HepG2 (cell line): Measurements from ENCODE around the gene ANKRD65. TPM values are rescaled to one million over a fixed set of nuclear protein-coding genes. Genes with fewer than 3 reads are reported as not detected.

Experiments
- ATAC-seq: fragments of 200-7000 bp; cut with Tn5 transposase; 3 replicates; pipeline ENCODE4 v1.9.1; 2020; ENCODE audit warnings: mild to moderate bottlenecking, moderate library complexity
- BruUV-seq: library from RNA; stranded (reverse); fragments of 400-500 nt; replicated peaks from 2 replicates; lab custom pipeline; 2021; lab: Mats Ljungman, UMichigan
- CTCF ChIA-PET: fragments of 300-600 bp; formaldehyde crosslinking; extraction: SDS; loops from one replicate; lab custom pipeline; 2021; ENCODE audit warnings: low total read pairs, inconsistent platforms, low intra/inter-chr PET ratio; lab: Yijun Ruan, JAX
- POLR2A ChIA-PET: fragments of 350-600 bp; sonication (Branson Sonifier 250); formaldehyde crosslinking; loops from one replicate; lab custom pipeline; 2020; ENCODE audit warnings: antibody characterized with exemption, inconsistent platforms; lab: Yijun Ruan, JAX
- DNase-seq: peaks from one replicate; pipeline ENCODE4 v3.0.0-alpha.2; 2015; ENCODE audit warnings: low spot score
- FAIRE-seq: peaks from 3 replicates; lab custom pipeline; 2011; peaks lifted over from hg19 to GRCh38; lab: Jason Lieb, UNC
- H2AFZ ChIP-seq: one replicate; pipeline ENCODE4 v1.6.1; 2011; ENCODE audit warnings: low read length, inconsistent platforms
- H3K27ac ChIP-seq: fragments of 300-600 bp; 3 replicates; pipeline ENCODE4 v1.8.0; 2011; ENCODE audit warnings: mixed run types, mild to moderate bottlenecking, mixed read lengths, low read length, inconsistent platforms; ENCODE audit not compliant: insufficient read depth; ENCODE audit errors: extremely low read length
- H3K27me3 ChIP-seq, 2 experiments: fragments of 200-600 bp in 1 of 2; 2 replicates in 1 of 2; 3 replicates in 1 of 2; pipeline versions ENCODE4 v1.6.0 to v1.8.0; 2011; ENCODE audit warnings: low read length in 2 of 2, mild to moderate bottlenecking in 2 of 2, moderate library complexity in 2 of 2, inconsistent platforms in 1 of 2; ENCODE audit not compliant: insufficient read depth in 2 of 2, control insufficient read depth in 1 of 2
- H3K36me3 ChIP-seq, 2 experiments: fragments of 200-600 bp in 1 of 2; replicated peaks in 1 of 2; 2 replicates in 1 of 2; 3 replicates in 1 of 2; pipeline versions ENCODE4 v1.5.1 to v1.8.0; 2011; ENCODE audit warnings: low read length in 2 of 2, inconsistent platforms in 1 of 2; ENCODE audit not compliant: insufficient read depth in 2 of 2, control insufficient read depth in 1 of 2
- H3K4me1 ChIP-seq: 2 replicates; pipeline ENCODE4 v1.5.1; 2012; ENCODE audit warnings: low read length, inconsistent platforms; ENCODE audit not compliant: insufficient read depth
- H3K4me2 ChIP-seq: 2 replicates; pipeline ENCODE4 v1.6.0; 2011; ENCODE audit warnings: low read depth, low read length, inconsistent platforms
- H3K4me3 ChIP-seq, 3 experiments: fragments of 200-600 bp in 1 of 3; sonication (generic), shearing (Covaris generic) in 1 of 3; replicated peaks in 1 of 3; 2 replicates each; pipeline ENCODE4 v1.5.1; 2011 to 2016; ENCODE audit warnings: low read length in 3 of 3, inconsistent platforms in 2 of 3, low read depth in 2 of 3, mild to moderate bottlenecking in 2 of 3, control low read depth in 1 of 3, mixed read lengths in 1 of 3; ENCODE audit not compliant: insufficient read depth in 1 of 3
- H3K79me2 ChIP-seq: one replicate; pipeline ENCODE4 v1.6.1; 2011; ENCODE audit warnings: low read length, inconsistent platforms; ENCODE audit not compliant: insufficient read depth
- H3K9ac ChIP-seq: 2 replicates; pipeline ENCODE4 v1.6.0; 2011; ENCODE audit warnings: mild to moderate bottlenecking, low read depth, low read length, inconsistent platforms; ENCODE audit not compliant: insufficient read depth
- H3K9me3 ChIP-seq: 2 replicates; pipeline ENCODE4 v1.5.1; 2012; ENCODE audit warnings: mild to moderate bottlenecking, low read length
- H4K20me1 ChIP-seq: 2 replicates; pipeline ENCODE4 v1.6.0; 2011; ENCODE audit warnings: inconsistent platforms, mild to moderate bottlenecking, low read length, moderate library complexity; ENCODE audit not compliant: insufficient read depth
- EP300 ChIP-seq, 3 experiments: sonication (generic) in 1 of 3; formaldehyde crosslinking in 1 of 3; IDR thresholded peaks; 2 replicates each; pipeline versions ENCODE4 v1.5.1 to v1.6.1; 2011 to 2020; ENCODE audit warnings: low read depth in 2 of 3, low read length in 2 of 3, borderline replicate concordance in 1 of 3, improper control_type of control experiment in 1 of 3, mild to moderate bottlenecking in 1 of 3, missing genetic modification reagents in 1 of 3, moderate library complexity in 1 of 3
- KLF13 ChIP-seq: sonication (generic); formaldehyde crosslinking; IDR thresholded peaks from 2 replicates; pipeline ENCODE4 v1.4.0; 2020; ENCODE audit warnings: mild to moderate bottlenecking, missing genetic modification reagents
- SCMH1 ChIP-seq: sonication (generic); formaldehyde crosslinking; IDR thresholded peaks from 2 replicates; pipeline ENCODE4 v1.9.0; 2021; ENCODE audit warnings: missing genetic modification reagents, mild to moderate bottlenecking, borderline replicate concordance
- ZBTB42 ChIP-seq: sonication (generic); formaldehyde crosslinking; IDR thresholded peaks from 2 replicates; pipeline ENCODE4 v1.5.0; 2020; ENCODE audit warnings: mild to moderate bottlenecking, missing genetic modification reagents
- ZNF142 ChIP-seq: sonication (generic); formaldehyde crosslinking; IDR thresholded peaks from 2 replicates; pipeline ENCODE4 v1.4.0; 2020; ENCODE audit warnings: missing genetic modification reagents
- ZNF20 ChIP-seq: sonication (generic); formaldehyde crosslinking; IDR thresholded peaks from 2 replicates; pipeline ENCODE4 v1.4.0; 2020; ENCODE audit warnings: mild to moderate bottlenecking, moderate library complexity, missing genetic modification reagents
- ZSCAN9 ChIP-seq: IDR thresholded peaks from 2 replicates; pipeline ENCODE4 v1.6.1; 2016; ENCODE audit warnings: borderline replicate concordance
- WGBS: methylation state at CpG from one replicate; pipeline ENCODE4 v1.1.6; 2017; ENCODE audit warnings: low lambda C conversion rate; 5-methylcytosine and 5-hydroxymethylcytosine counted together
- in situ Hi-C: cut with HindIII; loops from 2 replicates; pipeline ENCODE4 v1.10.0; 2017; ENCODE audit warnings: low pct_unique_long_range_greater_than_20kb; ENCODE audit not compliant: extremely low pct_ligation_motif_present
- intact Hi-C: fragments of 100-400 bp; cut with micrococcal nuclease; formaldehyde crosslinking; loops from one replicate; pipeline ENCODE4 v1.10.0; 2022; ENCODE audit not compliant: unreplicated experiment
- polyA plus RNA-seq, 8 experiments: library from polyadenylated mRNA; depleted of rRNA in 3 of 8; stranded (reverse) in 7 of 8; unstranded in 1 of 8; fragments of >200 nt; fragmentation: Illumina TruSeq in 4 of 8; extraction: Trizol in 4 of 8; gene quantifications; 2 replicates each; pipeline versions ENCODE4 v1.2.1 to v1.2.3, GENCODE V29; 2011 to 2016; ENCODE audit warnings: low read depth in 4 of 8, missing spikeins in 1 of 8, mixed read lengths in 1 of 8; ENCODE audit not compliant: insufficient read depth in 1 of 8
- total RNA-seq, 5 experiments: library from RNA; depleted of rRNA; stranded (reverse); fragments of >200 nt; fragmentation: Illumina TruSeq; extraction: Trizol; gene quantifications; 2 replicates each; pipeline ENCODE4 v1.2.3, GENCODE V29; 2016; ENCODE audit warnings: low read depth in 1 of 5

The ANKRD65 gene
- total and polyA plus RNA-seq, 2 of the 13 experiments (the other 11 are each of a cell fraction or from before 2014, with no cell fraction given), result 12.1 to 30.1 TPM

GRCh38 chr1:1390675-1391074, 30.4 kb downstream of the ANKRD65 start:
- no peak for DNase-seq
- Histone ChIP-seq H3K4me1 (no peaks in the 10 kb centered on the region), H3K79me2 (peaks cover 15% of the 10 kb centered on the region), H2AFZ (no peak overlapping the region), H3K27ac (no peak overlapping the region), H3K27me3 (no peaks in the 10 kb centered on the region), H3K9ac (no peak overlapping the region), H4K20me1 (no peaks in the 10 kb centered on the region; the same call in 1 of the 2 replicates), H3K4me3 (no peak overlapping the region), H3K36me3 (peaks cover 40 to 96% of the 10 kb centered on the region in 2 experiments), H3K4me2 (no peak overlapping the region), H3K9me3 (no peaks in the 10 kb centered on the region)
- 98% methylated on average over 12 of the region's 12 CpGs for WGBS
- no peak for TF ChIP-seq KLF13 (CRISPR knock-in tag)
- TF ChIP-seq ZNF20 (CRISPR knock-in tag), result no peak
- no peak for TF ChIP-seq SCMH1
- TF ChIP-seq ZNF142 (CRISPR knock-in tag), result no peak
- no peak for TF ChIP-seq ZBTB42 (CRISPR knock-in tag)
- no peak for TF ChIP-seq ZSCAN9 (CRISPR knock-in tag)
- TF ChIP-seq EP300 (IDR thresholded peaks at IDR 0.05; ENCODE audit: low read depth in 2 of 2, low read length in 2 of 2), result no peak
- no peak for TF ChIP-seq EP300 (CRISPR knock-in tag; IDR thresholded peaks at IDR 0.05; ENCODE audit: borderline replicate concordance)
- in situ Hi-C loops, result no loop called here
- ChIA-PET POLR2A (interaction anchor here (6.1 kb wide), 1 partner anchor 10 kb away, joined by 43 read pairs; the partner anchor contains the start of gene CCNL2), CTCF (no interaction called here)
- TSS peak; percentile 29 for BruUV-seq
- no peak for ATAC-seq
- no peak for FAIRE-seq
- intact Hi-C loops, result no loop called here
